Lung (tissue), 12 donors: Measurements from ENCODE around the gene TEX48. TPM values are rescaled to one million over a fixed set of nuclear protein-coding genes. Genes with fewer than 3 reads are reported as not detected.

Source experiments
- ATAC-seq: fragments of 200-7000 bp; cut with Tn5 transposase; one replicate; pipeline ENCODE4 v1.9.1; 2020; ENCODE audit warnings: moderate number of reproducible peaks; ENCODE audit not compliant: insufficient read depth, low FRiP score
- DNase-seq, 3 donors: peaks; one replicate each; pipeline ENCODE4 v3.0.0-alpha.2; 2013 to 2017
- H3K27ac ChIP-seq, 2 donors: one replicate each; pipeline ENCODE4 v1.5.1; 2013; ENCODE audit warnings: mild to moderate bottlenecking in 2 of 2, moderate library complexity in 2 of 2, control low read depth in 1 of 2, inconsistent platforms in 1 of 2, low read depth in 1 of 2, low read length in 1 of 2
- H3K27me3 ChIP-seq, 3 donors: one replicate each; pipeline ENCODE4 v1.5.1; 2013; ENCODE audit warnings: low read length in 2 of 3; ENCODE audit not compliant: control insufficient read depth in 3 of 3, insufficient read depth in 3 of 3
- H3K36me3 ChIP-seq, 4 donors: one replicate each; pipeline ENCODE4 v1.5.1; 2013; ENCODE audit warnings: low read length in 4 of 4, mild to moderate bottlenecking in 1 of 4, moderate library complexity in 1 of 4; ENCODE audit not compliant: control insufficient read depth in 4 of 4, insufficient read depth in 4 of 4
- H3K4me1 ChIP-seq, 5 donors: one replicate each; pipeline ENCODE4 v1.5.1; 2013; ENCODE audit warnings: low read length in 5 of 5, mild to moderate bottlenecking in 2 of 5, moderate library complexity in 1 of 5; ENCODE audit not compliant: control insufficient read depth in 5 of 5, insufficient read depth in 5 of 5
- H3K4me3 ChIP-seq: one replicate; pipeline ENCODE4 v1.5.1; 2013; ENCODE audit warnings: mild to moderate bottlenecking, control low read depth, moderate library complexity
- H3K9ac ChIP-seq, 2 donors: one replicate each; pipeline ENCODE4 v1.5.1; 2013; ENCODE audit warnings: low read length in 2 of 2, control low read depth in 1 of 2; ENCODE audit not compliant: insufficient read depth in 1 of 2
- H3K9me3 ChIP-seq, 4 donors: one replicate each; pipeline ENCODE4 v1.5.1; 2013; ENCODE audit warnings: low read length in 3 of 4, mild to moderate bottlenecking in 1 of 4, moderate library complexity in 1 of 4; ENCODE audit not compliant: control insufficient read depth in 4 of 4, insufficient read depth in 3 of 4
- WGBS, 2 donors: extraction: QIAGEN DNeasy Blood & Tissue Kit; methylation state at CpG; one replicate each; pipeline ENCODE4 v1.1.7; 2013; 5-methylcytosine and 5-hydroxymethylcytosine counted together
- polyA plus RNA-seq, 2 donors: library from polyadenylated mRNA; stranded (reverse); fragments of 200-250 nt; gene quantifications; one replicate each; pipeline ENCODE4 v1.2.1, GENCODE V29; 2013
- total RNA-seq, 2 donors: library from RNA; depleted of rRNA in 1 of 2; stranded (reverse); fragments of >200 nt in 1 of 2; gene quantifications; one replicate each; pipeline ENCODE4 v1.2.1, GENCODE V29; 2014 to 2021
- TF ChIP-seq, protein P1 (sequence below): IDR thresholded peaks from 2 replicates; pipeline ENCODE4 v1.5.1; 2012; ENCODE audit warnings: mild to moderate bottlenecking; ENCODE audit errors: control extremely low read depth, extremely low read depth
- donor health status: control.
- donor health status: control.
- donor health status: Bipolar disorder and iron deficiency.
- donor health status: healthy.
- donor health status: DM: yes; HTN: yes; CAD: no.

The TEX48 gene
- total and polyA plus RNA-seq, 4 donors: not detected

DNA sequence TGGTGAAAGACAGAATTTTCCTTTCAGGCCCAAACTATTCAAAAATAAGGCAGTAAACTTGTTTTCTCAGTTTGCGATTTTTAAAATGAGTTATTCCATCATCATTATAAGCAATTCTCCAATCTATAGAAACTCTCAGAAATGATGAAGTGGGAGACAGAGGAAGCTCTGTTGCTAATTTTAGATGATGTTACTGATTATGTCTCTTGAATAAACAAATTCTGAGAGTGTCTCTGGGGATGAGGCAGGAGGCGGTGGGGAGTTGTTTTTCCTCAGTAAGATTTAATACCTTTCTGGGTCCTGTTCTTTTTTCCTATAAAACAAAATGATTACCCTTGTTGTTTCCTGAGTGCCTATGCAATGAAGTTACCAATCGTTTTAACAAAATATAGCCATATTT, 43.9 kb upstream of the TEX48 start:
- Histone ChIP-seq H3K4me1 (peaks cover 0 to 3% (median 0%) of the 10 kb centered on the region in 5 donors), H3K27me3 (no peaks in the 10 kb centered on the region), H3K9ac (no peak overlapping the region), H3K9me3 (no peaks in the 10 kb centered on the region), H3K27ac (no peak overlapping the region), H3K4me3 (no peak overlapping the region), H3K36me3 (no peaks in the 10 kb centered on the region)
- DNase-seq: no peak
- TF ChIP-seq, protein P1, sequence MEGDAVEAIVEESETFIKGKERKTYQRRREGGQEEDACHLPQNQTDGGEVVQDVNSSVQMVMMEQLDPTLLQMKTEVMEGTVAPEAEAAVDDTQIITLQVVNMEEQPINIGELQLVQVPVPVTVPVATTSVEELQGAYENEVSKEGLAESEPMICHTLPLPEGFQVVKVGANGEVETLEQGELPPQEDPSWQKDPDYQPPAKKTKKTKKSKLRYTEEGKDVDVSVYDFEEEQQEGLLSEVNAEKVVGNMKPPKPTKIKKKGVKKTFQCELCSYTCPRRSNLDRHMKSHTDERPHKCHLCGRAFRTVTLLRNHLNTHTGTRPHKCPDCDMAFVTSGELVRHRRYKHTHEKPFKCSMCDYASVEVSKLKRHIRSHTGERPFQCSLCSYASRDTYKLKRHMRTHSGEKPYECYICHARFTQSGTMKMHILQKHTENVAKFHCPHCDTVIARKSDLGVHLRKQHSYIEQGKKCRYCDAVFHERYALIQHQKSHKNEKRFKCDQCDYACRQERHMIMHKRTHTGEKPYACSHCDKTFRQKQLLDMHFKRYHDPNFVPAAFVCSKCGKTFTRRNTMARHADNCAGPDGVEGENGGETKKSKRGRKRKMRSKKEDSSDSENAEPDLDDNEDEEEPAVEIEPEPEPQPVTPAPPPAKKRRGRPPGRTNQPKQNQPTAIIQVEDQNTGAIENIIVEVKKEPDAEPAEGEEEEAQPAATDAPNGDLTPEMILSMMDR: no peak
- 77 to 81% methylated on average over 3 of the region's 3 CpGs for WGBS, 2 donors
- ATAC-seq: no peak

- H3K36me3 ChIP-seq: no peaks in the 10 kb centered on the region
- H3K27ac ChIP-seq: no peak overlapping the region
- H3K4me3 ChIP-seq: no peak overlapping the region
- H3K9me3 ChIP-seq: no peaks in the 10 kb centered on the region
- DNase-seq: no peak
- H3K4me1 ChIP-seq: peaks cover 0 to 3% (median 0%) of the 10 kb centered on the region in 5 donors
- 95 to 96% methylated on average over 3 of the region's 3 CpGs for WGBS, 2 donors
- TF ChIP-seq, protein P1: no peak
- no peak overlapping the region for H3K9ac ChIP-seq
- H3K27me3 ChIP-seq: no peaks in the 10 kb centered on the region
- no peak for ATAC-seq
Measured at GRCh38 chr9:114724744-114725143, 42.8 kb upstream of the TEX48 start.

- no peak overlapping the region for H3K27ac ChIP-seq
- no peak for DNase-seq
- H3K4me1 ChIP-seq: peaks cover 0 to 3% (median 0%) of the 10 kb centered on the region in 5 donors
- no peaks in the 10 kb centered on the region for H3K9me3 ChIP-seq
- H3K9ac ChIP-seq: no peak overlapping the region
- no peak for ATAC-seq
- no peaks in the 10 kb centered on the region for H3K36me3 ChIP-seq
- no peaks in the 10 kb centered on the region for H3K27me3 ChIP-seq
- no peak overlapping the region for H3K4me3 ChIP-seq
- TF ChIP-seq, protein P1: no peak
- 94 to 100% methylated on average over 1 of the region's 1 CpG for WGBS, 2 donors
Measured at GRCh38 chr9:114723931-114724330, 41.9 kb upstream of the TEX48 start.

- H3K36me3 ChIP-seq: no peaks in the 10 kb centered on the region
- DNase-seq (no peak), ATAC-seq (no peak)
- H3K4me3 ChIP-seq: no peak overlapping the region
- no peaks in the 10 kb centered on the region for H3K27me3 ChIP-seq
- WGBS, 2 donors: 67 to 84% methylated on average over 7 of the region's 7 CpGs
- TF ChIP-seq, protein P1: no peak
- peaks cover 0 to 3% (median 0%) of the 10 kb centered on the region in 5 donors for H3K4me1 ChIP-seq
- H3K9ac ChIP-seq: no peak overlapping the region
- H3K9me3 ChIP-seq: no peaks in the 10 kb centered on the region
- no peak overlapping the region for H3K27ac ChIP-seq
Measured at GRCh38 chr9:114722937-114723620, 41.1 kb upstream of the TEX48 start.
